Stimulated activated memory B cell treated with anti-CD40 and anti-IgM and Interleukin-4, amounts not matched to agents 10 μg/mL and 1 μg/mL and 100 μg/mL, for 72 hours (primary cell): Measurements from ENCODE around the gene MYH14.
A peak's percentile ranks its signal among the peaks of the same experiment; 100 is the strongest.

Source experiments
- ATAC-seq: fragments of 150-1000 bp; cut with Tn5 transposase; 2 replicates; pipeline ENCODE4 v1.10.0; 2021
- H3K27ac Mint-ChIP-seq: one replicate; pipeline ENCODE4 v1.8.0; 2022; ENCODE audit warnings: mild to moderate bottlenecking, mixed read lengths
- H3K27me3 Mint-ChIP-seq: one replicate; pipeline ENCODE4 v1.8.0; 2022; ENCODE audit warnings: mixed read lengths
- H3K36me3 Mint-ChIP-seq: one replicate; pipeline ENCODE4 v1.8.0; 2022; ENCODE audit warnings: mixed read lengths
- H3K4me1 Mint-ChIP-seq: one replicate; pipeline ENCODE4 v1.8.0; 2022; ENCODE audit warnings: mixed read lengths
- H3K4me3 Mint-ChIP-seq: one replicate; pipeline ENCODE4 v1.8.0; 2022; ENCODE audit warnings: mild to moderate bottlenecking, moderate library complexity, mixed read lengths
- H3K9me3 Mint-ChIP-seq: one replicate; pipeline ENCODE4 v1.8.0; 2022; ENCODE audit warnings: mixed read lengths

The MYH14 gene

GRCh38 chr19:50275577-50276368 is 72.4 kb downstream of the MYH14 start:
- no peaks in the 10 kb centered on the region for H3K36me3 Mint-ChIP-seq
- H3K4me1 Mint-ChIP-seq, result no peaks in the 10 kb centered on the region
- no peak overlapping the region for H3K4me3 Mint-ChIP-seq
- no peak overlapping the region for H3K27ac Mint-ChIP-seq
- H3K27me3 Mint-ChIP-seq, result peaks cover 60% of the 10 kb centered on the region
- no peak for ATAC-seq
- H3K9me3 Mint-ChIP-seq, result no peaks in the 10 kb centered on the region

GRCh38 chr19:50276370-50277063 is 73.1 kb downstream of the MYH14 start:
- H3K36me3 Mint-ChIP-seq, result no peaks in the 10 kb centered on the region
- no peak for ATAC-seq
- H3K27me3 Mint-ChIP-seq, result peaks cover 58% of the 10 kb centered on the region
- H3K4me3 Mint-ChIP-seq, result no peak overlapping the region
- H3K9me3 Mint-ChIP-seq, result no peaks in the 10 kb centered on the region
- no peak overlapping the region for H3K27ac Mint-ChIP-seq
- H3K4me1 Mint-ChIP-seq, result no peaks in the 10 kb centered on the region

GRCh38 chr19:50277966-50278580 is 74.7 kb downstream of the MYH14 start:
- Mint-ChIP-seq H3K4me3 (no peak overlapping the region), H3K27me3 (peaks cover 46% of the 10 kb centered on the region), H3K36me3 (no peaks in the 10 kb centered on the region), H3K9me3 (no peaks in the 10 kb centered on the region), H3K27ac (no peak overlapping the region), H3K4me1 (no peaks in the 10 kb centered on the region)
- ATAC-seq, result no peak

GRCh38 chr19:50280074-50280473 is 76.7 kb downstream of the MYH14 start:
- no peak for ATAC-seq
- Mint-ChIP-seq H3K27ac (no peak overlapping the region), H3K9me3 (peaks cover 3% of the 10 kb centered on the region), H3K4me1 (no peaks in the 10 kb centered on the region), H3K27me3 (peaks cover 47% of the 10 kb centered on the region), H3K4me3 (no peak overlapping the region), H3K36me3 (no peaks in the 10 kb centered on the region)

GRCh38 chr19:50280983-50281382 is 77.6 kb downstream of the MYH14 start:
- peaks cover 5% of the 10 kb centered on the region for H3K36me3 Mint-ChIP-seq
- ATAC-seq, result peak; percentile 8
- H3K9me3 Mint-ChIP-seq, result peaks cover 7% of the 10 kb centered on the region
- H3K4me1 Mint-ChIP-seq, result no peaks in the 10 kb centered on the region
- H3K27ac Mint-ChIP-seq, result no peak overlapping the region
- peaks cover 47% of the 10 kb centered on the region for H3K27me3 Mint-ChIP-seq
- no peak overlapping the region for H3K4me3 Mint-ChIP-seq

- Mint-ChIP-seq H3K27me3 (peaks cover 43% of the 10 kb centered on the region), H3K4me1 (no peaks in the 10 kb centered on the region), H3K9me3 (peaks cover 12% of the 10 kb centered on the region), H3K4me3 (no peak overlapping the region), H3K27ac (no peak overlapping the region), H3K36me3 (peaks cover 5% of the 10 kb centered on the region)
- ATAC-seq, result no peak
Observed at GRCh38 chr19:50281491-50281890, 78.1 kb downstream of the MYH14 start.

GRCh38 chr19:50285833-50286232 is 82.4 kb downstream of the MYH14 start:
- Mint-ChIP-seq H3K27me3 (peaks cover 54% of the 10 kb centered on the region), H3K4me1 (no peaks in the 10 kb centered on the region), H3K9me3 (peaks cover 26% of the 10 kb centered on the region), H3K36me3 (peaks cover 14% of the 10 kb centered on the region), H3K27ac (no peak overlapping the region), H3K4me3 (no peak overlapping the region)
- ATAC-seq, result no peak

GRCh38 chr19:50286443-50286842 is 83.0 kb downstream of the MYH14 start:
- ATAC-seq, result no peak
- Mint-ChIP-seq H3K9me3 (peaks cover 26% of the 10 kb centered on the region), H3K27ac (no peak overlapping the region), H3K4me1 (no peaks in the 10 kb centered on the region), H3K27me3 (peaks cover 56% of the 10 kb centered on the region), H3K4me3 (no peak overlapping the region), H3K36me3 (peaks cover 14% of the 10 kb centered on the region)

GRCh38 chr19:50287331-50287730 is 83.9 kb downstream of the MYH14 start:
- Mint-ChIP-seq H3K36me3 (peaks cover 14% of the 10 kb centered on the region), H3K4me3 (no peak overlapping the region), H3K27me3 (peaks cover 65% of the 10 kb centered on the region), H3K27ac (no peak overlapping the region), H3K4me1 (no peaks in the 10 kb centered on the region), H3K9me3 (peaks cover 26% of the 10 kb centered on the region)
- ATAC-seq, result no peak

- Mint-ChIP-seq H3K4me1 (no peaks in the 10 kb centered on the region), H3K27me3 (peaks cover 81% of the 10 kb centered on the region), H3K4me3 (no peak overlapping the region), H3K9me3 (peaks cover 36% of the 10 kb centered on the region), H3K36me3 (peaks cover 14% of the 10 kb centered on the region), H3K27ac (no peak overlapping the region)
- no peak for ATAC-seq
Observed at GRCh38 chr19:50288954-50289353, 85.5 kb downstream of the MYH14 start.

- H3K4me1 Mint-ChIP-seq, result no peaks in the 10 kb centered on the region
- peaks cover 14% of the 10 kb centered on the region for H3K36me3 Mint-ChIP-seq
- H3K27ac Mint-ChIP-seq, result no peak overlapping the region
- peaks cover 33% of the 10 kb centered on the region for H3K9me3 Mint-ChIP-seq
- H3K27me3 Mint-ChIP-seq, result peaks cover 87% of the 10 kb centered on the region
- no peak for ATAC-seq
- no peak overlapping the region for H3K4me3 Mint-ChIP-seq
Observed at GRCh38 chr19:50290011-50290410, 86.6 kb downstream of the MYH14 start.

- Mint-ChIP-seq H3K9me3 (peaks cover 30% of the 10 kb centered on the region), H3K27me3 (peaks cover 86% of the 10 kb centered on the region), H3K4me3 (no peak overlapping the region), H3K36me3 (peaks cover 11% of the 10 kb centered on the region), H3K27ac (no peak overlapping the region), H3K4me1 (no peaks in the 10 kb centered on the region)
- ATAC-seq, result no peak
Observed at GRCh38 chr19:50290775-50291174, 87.4 kb downstream of the MYH14 start.

GRCh38 chr19:50292216-50292827 is 88.9 kb downstream of the MYH14 start:
- ATAC-seq, result no peak
- Mint-ChIP-seq H3K36me3 (peaks cover 9% of the 10 kb centered on the region), H3K4me3 (no peak overlapping the region), H3K9me3 (peaks cover 23% of the 10 kb centered on the region), H3K4me1 (no peaks in the 10 kb centered on the region), H3K27ac (no peak overlapping the region), H3K27me3 (peaks cover 92% of the 10 kb centered on the region)

- Mint-ChIP-seq H3K4me3 (no peak overlapping the region), H3K36me3 (peaks cover 9% of the 10 kb centered on the region), H3K27ac (no peak overlapping the region), H3K9me3 (peaks cover 16% of the 10 kb centered on the region), H3K27me3 (peaks cover 92% of the 10 kb centered on the region), H3K4me1 (no peaks in the 10 kb centered on the region)
- ATAC-seq, result no peak
Observed at GRCh38 chr19:50293263-50294004, 90.0 kb downstream of the MYH14 start.

- H3K27ac Mint-ChIP-seq, result no peak overlapping the region
- H3K27me3 Mint-ChIP-seq, result peaks cover 65% of the 10 kb centered on the region
- no peaks in the 10 kb centered on the region for H3K36me3 Mint-ChIP-seq
- no peak overlapping the region for H3K4me3 Mint-ChIP-seq
- H3K4me1 Mint-ChIP-seq, result no peaks in the 10 kb centered on the region
- ATAC-seq, result no peak
- H3K9me3 Mint-ChIP-seq, result no peaks in the 10 kb centered on the region
Observed at GRCh38 chr19:50300051-50300450, 96.6 kb downstream of the MYH14 start.
